Suppressor macrophage treated with lipopolysaccharide for 1 hour (primary cell): ENCODE measurements around the gene GALNT15.
A peak's percentile ranks its signal among the peaks of the same experiment; 100 is the strongest.

ENCODE experiments used
- DNase-seq, 3 donors: peaks; one replicate each; pipeline ENCODE4 v3.0.0-alpha.2; 2020 to 2022

The GALNT15 gene

GRCh38 chr3:16254916-16255315 lies 80.4 kb downstream of the GALNT15 start:
- no peak for DNase-seq

GRCh38 chr3:16255326-16255725 lies 80.8 kb downstream of the GALNT15 start:
- DNase-seq: no peak

- DNase-seq: no peak
Observed at GRCh38 chr3:16255726-16256125, 81.2 kb downstream of the GALNT15 start.

GRCh38 chr3:16257309-16257708 lies 82.8 kb downstream of the GALNT15 start:
- DNase-seq: peak; percentile 8 to 31 (median 15)

GRCh38 chr3:16258177-16258576 lies 83.7 kb downstream of the GALNT15 start:
- DNase-seq: no peak

GRCh38 chr3:16258866-16259265 lies 84.4 kb downstream of the GALNT15 start:
- DNase-seq: no peak

GRCh38 chr3:16260046-16260445 lies 85.6 kb downstream of the GALNT15 start:
- DNase-seq: peak; percentile 13 to 61 (median 20)

- peak; percentile 25 to 49 (median 39) for DNase-seq
Observed at GRCh38 chr3:16262174-16262573, 87.7 kb downstream of the GALNT15 start.

GRCh38 chr3:16264174-16264707 lies 89.8 kb downstream of the GALNT15 start:
- DNase-seq: peak in 1 of 3 donors; percentile 57

GRCh38 chr3:16264708-16265454 lies 90.4 kb downstream of the GALNT15 start, which contains the start of the genes DPH3 and OXNAD1:
Gene DPH3, minus strand, starts transcription at chr3:16264943. Its CDS starts 67 bp downstream, at chr3:16264876.
Gene OXNAD1, plus strand, starts transcription at chr3:16265212. Its CDS starts 5,741 bp downstream, at chr3:16270953.
- peak; percentile 100 for DNase-seq

- DNase-seq: no peak
Observed at GRCh38 chr3:16265455-16265786, 90.9 kb downstream of the GALNT15 start.

- DNase-seq: no peak
Observed at GRCh38 chr3:16266714-16267113, 92.2 kb downstream of the GALNT15 start.

- no peak for DNase-seq
Observed at GRCh38 chr3:16270855-16271254, 96.4 kb downstream of the GALNT15 start.

GRCh38 chr3:16272588-16272987 lies 98.1 kb downstream of the GALNT15 start:
- DNase-seq: no peak

- DNase-seq: no peak
Observed at GRCh38 chr3:16273867-16274266, 99.4 kb downstream of the GALNT15 start.

- no peak for DNase-seq
Observed at GRCh38 chr3:16277471-16277870, 103.0 kb downstream of the GALNT15 start.

- DNase-seq: no peak
Observed at GRCh38 chr3:16279010-16279801, 104.7 kb downstream of the GALNT15 start.

- no peak for DNase-seq
Observed at GRCh38 chr3:16280671-16281070, 106.2 kb downstream of the GALNT15 start.
